Effector memory CD4-positive, alpha-beta T cell (primary cell): ENCODE measurements around the gene TPM2.
A peak's percentile ranks its signal among the peaks of the same experiment; 100 is the strongest.

Source experiments
- DNase-seq, 3 donors: peaks; one replicate each; pipeline ENCODE4 v3.0.0-alpha.2; 2020
- H3K27ac ChIP-seq: 2 replicates; pipeline ENCODE4 v1.7.0; 2013; ENCODE audit warnings: mild to moderate bottlenecking, low read length, moderate library complexity; ENCODE audit not compliant: insufficient read depth, poor library complexity, severe bottlenecking
- H3K27me3 ChIP-seq: replicated peaks from 2 replicates; pipeline ENCODE4 v1.7.0; 2013; ENCODE audit warnings: mild to moderate bottlenecking, low read length; ENCODE audit not compliant: insufficient read depth, control insufficient read depth, poor library complexity, severe bottlenecking
- H3K36me3 ChIP-seq: 2 replicates; pipeline ENCODE4 v1.7.0; 2013; ENCODE audit warnings: mild to moderate bottlenecking, low read length, moderate library complexity; ENCODE audit not compliant: control insufficient read depth, insufficient read depth
- H3K4me1 ChIP-seq: 2 replicates; pipeline ENCODE4 v1.7.0; 2013; ENCODE audit warnings: low read length, mild to moderate bottlenecking; ENCODE audit not compliant: control insufficient read depth, insufficient read depth, poor library complexity, severe bottlenecking
- H3K4me3 ChIP-seq: 2 replicates; pipeline ENCODE4 v1.7.0; 2013; ENCODE audit warnings: low read length, low read depth, mild to moderate bottlenecking; ENCODE audit not compliant: insufficient read depth, poor library complexity, severe bottlenecking
- H3K9me3 ChIP-seq: 2 replicates; pipeline ENCODE4 v1.7.0; 2013; ENCODE audit warnings: mild to moderate bottlenecking, low read length, moderate library complexity; ENCODE audit not compliant: control insufficient read depth

The TPM2 gene

GRCh38 chr9:35708146-35708545, 18.4 kb upstream of the TPM2 start:
- Histone ChIP-seq H3K27me3 (no peaks in the 10 kb centered on the region), H3K9me3 (no peaks in the 10 kb centered on the region), H3K4me3 (no peak overlapping the region), H3K27ac (peak overlapping the region; percentile 24), H3K4me1 (no peaks in the 10 kb centered on the region), H3K36me3 (peaks cover 96% of the 10 kb centered on the region)
- DNase-seq = no peak

DNA sequence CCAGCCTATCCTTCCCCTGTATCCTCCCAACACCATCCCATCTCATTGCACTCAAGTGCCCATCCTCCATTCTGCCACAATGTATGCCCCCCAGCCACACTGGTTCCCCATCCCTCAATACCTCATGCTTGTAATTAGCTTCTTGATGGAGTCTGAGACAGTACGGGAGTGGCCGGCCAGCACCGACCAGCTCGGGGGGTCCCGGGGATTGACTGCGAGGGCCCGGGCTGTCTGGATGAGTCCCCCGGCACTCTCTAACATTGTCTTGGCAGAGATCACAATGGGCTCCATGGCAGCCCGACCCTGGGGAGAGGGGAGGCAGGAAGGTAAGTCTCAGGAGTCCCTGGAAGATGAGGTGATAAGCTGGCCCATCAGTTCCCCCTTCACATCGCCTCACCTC, 17.2 kb upstream of the TPM2 start:
- Histone ChIP-seq H3K4me1 (no peaks in the 10 kb centered on the region), H3K36me3 (peaks cover 91% of the 10 kb centered on the region), H3K4me3 (no peak overlapping the region), H3K27me3 (no peaks in the 10 kb centered on the region), H3K9me3 (no peaks in the 10 kb centered on the region), H3K27ac (no peak overlapping the region)
- DNase-seq = no peak

- Histone ChIP-seq H3K36me3 (peaks cover 91% of the 10 kb centered on the region), H3K27me3 (no peaks in the 10 kb centered on the region), H3K4me1 (no peaks in the 10 kb centered on the region), H3K9me3 (no peaks in the 10 kb centered on the region), H3K27ac (no peak overlapping the region), H3K4me3 (no peak overlapping the region)
- no peak for DNase-seq
These were observed 16.2 kb upstream of the TPM2 start for GRCh38 chr9:35705836-35706430.

DNA sequence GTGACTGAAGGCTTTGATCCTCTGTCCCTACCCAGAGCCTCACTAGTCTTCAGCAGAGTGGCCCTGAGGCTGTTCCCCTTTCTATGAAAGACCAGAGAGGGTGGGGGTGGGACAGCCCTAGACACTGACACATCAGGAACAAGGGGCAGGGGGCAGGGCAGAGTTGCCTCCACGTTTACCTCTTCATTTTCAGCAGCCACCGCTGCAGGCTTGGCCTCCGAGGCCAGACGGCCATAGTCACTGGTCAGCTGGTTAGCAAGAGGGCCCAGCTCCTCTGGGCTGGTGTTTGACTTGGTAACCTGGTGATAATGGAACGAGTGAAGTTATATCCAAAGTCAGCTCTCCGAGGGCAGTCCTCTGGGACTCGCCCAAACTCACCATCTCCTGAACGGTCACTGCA, 15.6 kb upstream of the TPM2 start:
- H3K27ac ChIP-seq = no peak overlapping the region
- no peaks in the 10 kb centered on the region for H3K4me1 ChIP-seq
- no peak for DNase-seq
- H3K4me3 ChIP-seq = no peak overlapping the region
- peaks cover 91% of the 10 kb centered on the region for H3K36me3 ChIP-seq
- H3K9me3 ChIP-seq = no peaks in the 10 kb centered on the region
- H3K27me3 ChIP-seq = no peaks in the 10 kb centered on the region

GRCh38 chr9:35703906-35704672, 14.4 kb upstream of the TPM2 start:
- Histone ChIP-seq H3K4me3 (no peak overlapping the region), H3K36me3 (peaks cover 95% of the 10 kb centered on the region), H3K27me3 (no peaks in the 10 kb centered on the region), H3K4me1 (no peaks in the 10 kb centered on the region), H3K27ac (no peak overlapping the region), H3K9me3 (no peaks in the 10 kb centered on the region)
- DNase-seq = no peak

DNA sequence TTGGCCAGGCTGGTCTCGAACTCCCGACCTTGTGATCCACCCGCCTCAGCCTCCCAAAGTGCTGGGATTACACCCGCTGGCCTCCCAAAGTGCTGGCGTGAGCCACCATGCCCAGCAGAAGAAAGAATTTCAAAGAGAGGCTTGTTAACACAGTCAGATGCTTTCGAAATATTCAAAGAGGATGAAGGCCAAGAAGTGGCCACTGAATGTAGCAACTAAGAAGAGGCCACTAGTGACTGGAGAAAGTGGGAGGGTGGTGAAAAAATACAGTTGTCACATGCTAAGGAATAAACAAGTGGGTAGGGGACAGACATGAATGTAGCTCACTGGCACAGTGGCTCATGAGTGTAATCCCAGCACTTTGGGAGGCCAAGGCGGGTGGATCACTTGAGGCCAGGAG, 13.0 kb upstream of the TPM2 start:
- Histone ChIP-seq H3K4me1 (no peaks in the 10 kb centered on the region), H3K27ac (no peak overlapping the region), H3K36me3 (peaks cover 95% of the 10 kb centered on the region), H3K9me3 (no peaks in the 10 kb centered on the region), H3K27me3 (no peaks in the 10 kb centered on the region), H3K4me3 (no peak overlapping the region)
- no peak for DNase-seq

- Histone ChIP-seq H3K4me3 (no peak overlapping the region), H3K9me3 (no peaks in the 10 kb centered on the region), H3K27me3 (no peaks in the 10 kb centered on the region), H3K27ac (no peak overlapping the region), H3K4me1 (peaks cover 6% of the 10 kb centered on the region), H3K36me3 (peaks cover 88% of the 10 kb centered on the region)
- no peak for DNase-seq
These were observed 11.2 kb upstream of the TPM2 start for GRCh38 chr9:35700942-35701341.

DNA sequence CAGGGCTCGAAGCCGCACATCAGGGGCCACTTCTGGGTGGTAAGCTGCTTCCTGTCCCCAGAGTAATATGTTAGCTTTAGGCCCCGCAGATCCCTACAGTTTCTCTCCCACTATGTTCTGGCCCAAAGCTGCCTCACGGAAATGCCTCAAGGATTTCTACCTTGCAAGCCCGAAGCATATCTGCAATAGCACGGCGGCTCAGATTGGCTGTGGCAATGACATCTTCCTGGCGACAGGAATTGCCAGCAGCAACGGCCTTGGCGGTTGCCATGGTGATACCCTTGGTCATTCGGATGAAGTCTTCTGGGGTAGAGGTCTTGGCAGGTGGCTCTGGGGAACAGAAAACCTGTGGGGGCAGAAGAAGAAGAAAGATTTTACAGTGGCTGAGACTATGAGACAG, 10.3 kb upstream of the TPM2 start:
- Histone ChIP-seq H3K9me3 (no peaks in the 10 kb centered on the region), H3K27me3 (no peaks in the 10 kb centered on the region), H3K4me3 (no peak overlapping the region), H3K36me3 (peaks cover 79% of the 10 kb centered on the region), H3K27ac (no peak overlapping the region), H3K4me1 (peaks cover 6% of the 10 kb centered on the region)
- no peak for DNase-seq

- no peak for DNase-seq
- Histone ChIP-seq H3K36me3 (peaks cover 61% of the 10 kb centered on the region), H3K4me1 (peaks cover 6% of the 10 kb centered on the region)
These were observed 8.5 kb upstream of the TPM2 start for GRCh38 chr9:35698231-35698630.

DNA sequence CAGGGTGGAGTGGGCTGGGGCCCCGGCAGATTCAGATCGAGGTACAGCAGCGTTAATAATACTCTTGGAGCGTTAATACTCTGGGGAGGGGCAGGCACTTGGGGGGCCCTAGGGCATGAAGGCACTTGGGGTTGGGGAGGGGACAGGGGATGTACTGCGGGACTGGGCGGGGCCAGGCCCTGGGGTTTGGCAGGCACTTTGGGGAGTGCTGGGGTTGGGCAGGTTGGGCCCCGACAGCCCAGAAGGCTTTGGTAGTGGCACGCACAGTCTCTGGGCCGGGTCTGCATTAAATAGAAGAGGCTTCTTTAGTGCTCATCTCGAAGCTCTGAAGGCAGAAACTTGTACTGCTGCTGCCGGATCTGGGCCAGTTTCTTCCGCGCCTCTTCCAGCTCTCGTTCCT, 7.8 kb upstream of the TPM2 start:
- peaks cover 53% of the 10 kb centered on the region for H3K36me3 ChIP-seq
- DNase-seq = no peak
- no peaks in the 10 kb centered on the region for H3K27me3 ChIP-seq
- H3K4me3 ChIP-seq = no peak overlapping the region
- peaks cover 6% of the 10 kb centered on the region for H3K4me1 ChIP-seq
- no peak overlapping the region for H3K27ac ChIP-seq
- H3K9me3 ChIP-seq = no peaks in the 10 kb centered on the region

More at GRCh38 chr9:35698231-35698630, 8.5 kb upstream of the TPM2 start:
- no peaks in the 10 kb centered on the region for H3K9me3 ChIP-seq
- no peak overlapping the region for H3K27ac ChIP-seq
- H3K4me3 ChIP-seq = no peak overlapping the region
- no peaks in the 10 kb centered on the region for H3K27me3 ChIP-seq
